HepG2 (cell line): ENCODE results near the gene PNKP. TPM values are rescaled to one million over a fixed set of nuclear protein-coding genes. Genes with fewer than 3 reads are reported as not detected.

ENCODE experiments used
- CCAR2 ChIP-seq: fragments of 200-400 bp; formaldehyde crosslinking; optimal IDR thresholded peaks from 2 replicates; pipeline ENCODE3; 2018; ENCODE audit warnings: low read depth, mild to moderate bottlenecking, low read length, moderate library complexity
- GATA4 ChIP-seq: sonication (generic); IDR thresholded peaks from 2 replicates; pipeline ENCODE4 v1.6.1; 2016; ENCODE audit warnings: antibody characterized with exemption, low read depth, borderline replicate concordance
- MATR3 ChIP-seq: sonication (generic); formaldehyde crosslinking; IDR thresholded peaks from 2 replicates; pipeline ENCODE4 v1.4.0; 2020; ENCODE audit warnings: missing genetic modification reagents
- SIX1 ChIP-seq: sonication (generic); formaldehyde crosslinking; IDR thresholded peaks from 2 replicates; pipeline ENCODE4 v1.4.0; 2020; ENCODE audit warnings: missing genetic modification reagents, borderline replicate concordance
- TEAD2 ChIP-seq: sonication (generic); formaldehyde crosslinking; IDR thresholded peaks from 2 replicates; pipeline ENCODE4 v1.9.0; 2021; ENCODE audit warnings: missing genetic modification reagents
- TOPORS ChIP-seq: sonication (generic); formaldehyde crosslinking; IDR thresholded peaks from 2 replicates; pipeline ENCODE4 v1.8.0; 2023; ENCODE audit warnings: mild to moderate bottlenecking, missing genetic modification reagents
- TSC22D2 ChIP-seq: sonication (generic); formaldehyde crosslinking; IDR thresholded peaks from 2 replicates; pipeline ENCODE4 v1.5.1; 2020; ENCODE audit warnings: missing genetic modification reagents, mild to moderate bottlenecking, borderline replicate concordance
- ZBTB42 ChIP-seq: sonication (generic); formaldehyde crosslinking; IDR thresholded peaks from 2 replicates; pipeline ENCODE4 v1.5.0; 2020; ENCODE audit warnings: mild to moderate bottlenecking, missing genetic modification reagents
- ZMYM4 ChIP-seq: sonication (generic); formaldehyde crosslinking; IDR thresholded peaks from 2 replicates; pipeline ENCODE4 v1.8.1; 2023; ENCODE audit warnings: mild to moderate bottlenecking, missing genetic modification reagents
- ZNF496 ChIP-seq: sonication (generic); formaldehyde crosslinking; IDR thresholded peaks from 2 replicates; pipeline ENCODE4 v1.8.1; 2023; ENCODE audit warnings: mild to moderate bottlenecking, moderate library complexity, missing genetic modification reagents; ENCODE audit not compliant: insufficient replicate concordance
- polyA plus RNA-seq, 8 experiments: library from polyadenylated mRNA; depleted of rRNA in 3 of 8; stranded (reverse) in 7 of 8; unstranded in 1 of 8; fragments of >200 nt; fragmentation: Illumina TruSeq in 4 of 8; extraction: Trizol in 4 of 8; gene quantifications; 2 replicates each; pipeline versions ENCODE4 v1.2.1 to v1.2.3, GENCODE V29; 2011 to 2016; ENCODE audit warnings: low read depth in 4 of 8, missing spikeins in 1 of 8, mixed read lengths in 1 of 8; ENCODE audit not compliant: insufficient read depth in 1 of 8
- total RNA-seq, 5 experiments: library from RNA; depleted of rRNA; stranded (reverse); fragments of >200 nt; fragmentation: Illumina TruSeq; extraction: Trizol; gene quantifications; 2 replicates each; pipeline ENCODE4 v1.2.3, GENCODE V29; 2016; ENCODE audit warnings: low read depth in 1 of 5
- TF ChIP-seq, protein P1 (sequence below): sonication (generic); formaldehyde crosslinking; IDR thresholded peaks from 2 replicates; pipeline ENCODE4 v1.4.0; 2020; ENCODE audit warnings: missing genetic modification reagents
- TF ChIP-seq, protein P2 (sequence below): sonication (generic); formaldehyde crosslinking; IDR thresholded peaks from 2 replicates; pipeline ENCODE4 v1.4.0; 2020; ENCODE audit warnings: missing genetic modification reagents
- TF ChIP-seq, protein P3 (sequence below): sonication (generic); formaldehyde crosslinking; IDR thresholded peaks from 2 replicates; pipeline ENCODE4 v1.4.0; 2020; ENCODE audit warnings: missing genetic modification reagents, low read depth, mild to moderate bottlenecking, borderline replicate concordance
- TF ChIP-seq, protein P4 (sequence below): sonication (generic); formaldehyde crosslinking; IDR thresholded peaks from 2 replicates; pipeline ENCODE4 v1.4.0; 2020; ENCODE audit warnings: mild to moderate bottlenecking, missing genetic modification reagents
- TF ChIP-seq, protein P5 (sequence below): sonication (generic); formaldehyde crosslinking; conservative IDR thresholded peaks from 2 replicates; pipeline ENCODE4 v1.4.0; 2020; ENCODE audit warnings: missing genetic modification reagents
- TF ChIP-seq, protein P6 (sequence below): sonication (generic); formaldehyde crosslinking; IDR thresholded peaks from 2 replicates; pipeline ENCODE4 v1.9.0; 2021; ENCODE audit warnings: missing genetic modification reagents, mild to moderate bottlenecking, borderline replicate concordance
- TF ChIP-seq, protein P7 (sequence below): sonication (generic); formaldehyde crosslinking; IDR thresholded peaks from 2 replicates; pipeline ENCODE4 v1.4.0; 2020; ENCODE audit warnings: mild to moderate bottlenecking, missing genetic modification reagents

Gene PNKP
- total and polyA plus RNA-seq, 2 of the 13 experiments (the other 11 are each of a cell fraction or from before 2014, with no cell fraction given), result 12.7 to 27.1 TPM

DNA sequence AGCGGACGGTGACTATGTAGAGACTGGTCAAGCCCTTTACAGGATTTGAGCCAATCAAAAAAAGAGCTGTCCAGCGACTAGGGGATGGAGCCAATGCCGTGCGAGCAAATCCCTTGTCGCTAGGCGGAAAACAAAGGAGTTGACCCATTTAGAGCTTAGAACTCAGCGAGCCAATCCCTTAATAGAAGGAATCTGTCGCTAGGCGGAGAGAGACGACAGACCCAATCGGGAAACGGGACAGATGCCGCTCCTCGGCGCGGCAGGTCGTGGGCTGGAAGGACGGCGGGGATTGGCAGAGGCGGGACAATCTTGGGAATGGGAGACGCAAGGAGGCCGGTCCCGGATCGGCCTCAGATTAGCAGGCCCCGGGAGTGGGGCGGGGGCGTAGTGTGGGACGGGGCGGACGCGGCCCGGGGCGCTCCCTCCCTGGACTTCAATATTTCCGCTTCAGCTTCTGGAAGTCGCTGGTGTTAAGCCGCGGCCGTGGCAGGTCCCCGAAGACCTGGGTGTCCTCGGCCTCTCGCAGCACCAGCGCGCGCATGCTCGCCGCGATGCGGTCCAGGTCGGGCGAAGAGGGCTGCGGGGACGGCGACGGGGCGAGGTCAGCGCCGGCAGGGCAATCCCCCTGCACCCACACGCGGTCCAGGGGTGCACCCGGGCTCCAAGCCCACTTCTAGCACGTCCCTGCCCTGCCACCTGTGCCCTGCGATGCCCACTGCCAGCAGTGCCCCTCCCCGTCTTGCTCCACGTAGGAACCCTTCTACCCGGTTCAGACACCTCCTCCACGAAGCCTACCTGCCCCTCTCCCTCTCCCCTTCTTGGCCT, 2.3 kb upstream of the PNKP start (continued):
- TF ChIP-seq, protein P1, sequence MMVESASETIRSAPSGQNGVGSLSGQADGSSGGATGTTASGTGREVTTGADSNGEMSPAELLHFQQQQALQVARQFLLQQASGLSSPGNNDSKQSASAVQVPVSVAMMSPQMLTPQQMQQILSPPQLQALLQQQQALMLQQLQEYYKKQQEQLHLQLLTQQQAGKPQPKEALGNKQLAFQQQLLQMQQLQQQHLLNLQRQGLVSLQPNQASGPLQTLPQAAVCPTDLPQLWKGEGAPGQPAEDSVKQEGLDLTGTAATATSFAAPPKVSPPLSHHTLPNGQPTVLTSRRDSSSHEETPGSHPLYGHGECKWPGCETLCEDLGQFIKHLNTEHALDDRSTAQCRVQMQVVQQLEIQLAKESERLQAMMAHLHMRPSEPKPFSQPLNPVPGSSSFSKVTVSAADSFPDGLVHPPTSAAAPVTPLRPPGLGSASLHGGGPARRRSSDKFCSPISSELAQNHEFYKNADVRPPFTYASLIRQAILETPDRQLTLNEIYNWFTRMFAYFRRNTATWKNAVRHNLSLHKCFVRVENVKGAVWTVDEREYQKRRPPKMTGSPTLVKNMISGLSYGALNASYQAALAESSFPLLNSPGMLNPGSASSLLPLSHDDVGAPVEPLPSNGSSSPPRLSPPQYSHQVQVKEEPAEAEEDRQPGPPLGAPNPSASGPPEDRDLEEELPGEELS (CRISPR knock-in tag), result no peak
- TF ChIP-seq MATR3 (CRISPR knock-in tag) (no peak), TEAD2 (CRISPR knock-in tag) (no peak), ZNF496 (no peak), CCAR2 (no peak), SIX1 (CRISPR knock-in tag) (no peak), ZBTB42 (CRISPR knock-in tag) (no peak), GATA4 (no peak; the same call in 1 of the 2 replicates), TSC22D2 (peak; percentile 39; the same call in 1 of the 2 replicates), TOPORS (CRISPR knock-in tag) (no peak), ZMYM4 (peak; percentile 39; the same call in 1 of the 2 replicates)
- TF ChIP-seq, protein P2, sequence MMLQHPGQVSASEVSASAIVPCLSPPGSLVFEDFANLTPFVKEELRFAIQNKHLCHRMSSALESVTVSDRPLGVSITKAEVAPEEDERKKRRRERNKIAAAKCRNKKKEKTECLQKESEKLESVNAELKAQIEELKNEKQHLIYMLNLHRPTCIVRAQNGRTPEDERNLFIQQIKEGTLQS (CRISPR knock-in tag), result no peak
- TF ChIP-seq, protein P3, sequence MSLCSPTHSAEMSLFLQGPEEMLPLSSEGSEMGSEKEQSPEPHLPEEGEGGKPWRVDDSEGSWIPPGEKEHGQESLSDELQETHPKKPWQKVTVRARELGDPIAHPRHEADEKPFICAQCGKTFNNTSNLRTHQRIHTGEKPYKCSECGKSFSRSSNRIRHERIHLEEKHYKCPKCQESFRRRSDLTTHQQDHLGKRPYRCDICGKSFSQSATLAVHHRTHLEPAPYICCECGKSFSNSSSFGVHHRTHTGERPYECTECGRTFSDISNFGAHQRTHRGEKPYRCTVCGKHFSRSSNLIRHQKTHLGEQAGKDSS (CRISPR knock-in tag), result no peak
- TF ChIP-seq, protein P4, sequence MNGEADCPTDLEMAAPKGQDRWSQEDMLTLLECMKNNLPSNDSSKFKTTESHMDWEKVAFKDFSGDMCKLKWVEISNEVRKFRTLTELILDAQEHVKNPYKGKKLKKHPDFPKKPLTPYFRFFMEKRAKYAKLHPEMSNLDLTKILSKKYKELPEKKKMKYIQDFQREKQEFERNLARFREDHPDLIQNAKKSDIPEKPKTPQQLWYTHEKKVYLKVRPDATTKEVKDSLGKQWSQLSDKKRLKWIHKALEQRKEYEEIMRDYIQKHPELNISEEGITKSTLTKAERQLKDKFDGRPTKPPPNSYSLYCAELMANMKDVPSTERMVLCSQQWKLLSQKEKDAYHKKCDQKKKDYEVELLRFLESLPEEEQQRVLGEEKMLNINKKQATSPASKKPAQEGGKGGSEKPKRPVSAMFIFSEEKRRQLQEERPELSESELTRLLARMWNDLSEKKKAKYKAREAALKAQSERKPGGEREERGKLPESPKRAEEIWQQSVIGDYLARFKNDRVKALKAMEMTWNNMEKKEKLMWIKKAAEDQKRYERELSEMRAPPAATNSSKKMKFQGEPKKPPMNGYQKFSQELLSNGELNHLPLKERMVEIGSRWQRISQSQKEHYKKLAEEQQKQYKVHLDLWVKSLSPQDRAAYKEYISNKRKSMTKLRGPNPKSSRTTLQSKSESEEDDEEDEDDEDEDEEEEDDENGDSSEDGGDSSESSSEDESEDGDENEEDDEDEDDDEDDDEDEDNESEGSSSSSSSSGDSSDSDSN, result peak; percentile 69
- TF ChIP-seq, protein P5, sequence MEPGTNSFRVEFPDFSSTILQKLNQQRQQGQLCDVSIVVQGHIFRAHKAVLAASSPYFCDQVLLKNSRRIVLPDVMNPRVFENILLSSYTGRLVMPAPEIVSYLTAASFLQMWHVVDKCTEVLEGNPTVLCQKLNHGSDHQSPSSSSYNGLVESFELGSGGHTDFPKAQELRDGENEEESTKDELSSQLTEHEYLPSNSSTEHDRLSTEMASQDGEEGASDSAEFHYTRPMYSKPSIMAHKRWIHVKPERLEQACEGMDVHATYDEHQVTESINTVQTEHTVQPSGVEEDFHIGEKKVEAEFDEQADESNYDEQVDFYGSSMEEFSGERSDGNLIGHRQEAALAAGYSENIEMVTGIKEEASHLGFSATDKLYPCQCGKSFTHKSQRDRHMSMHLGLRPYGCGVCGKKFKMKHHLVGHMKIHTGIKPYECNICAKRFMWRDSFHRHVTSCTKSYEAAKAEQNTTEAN (CRISPR knock-in tag), result 0 out of 2 replicates have a peak, but pooled peaks have one; percentile 55
- TF ChIP-seq, protein P6, sequence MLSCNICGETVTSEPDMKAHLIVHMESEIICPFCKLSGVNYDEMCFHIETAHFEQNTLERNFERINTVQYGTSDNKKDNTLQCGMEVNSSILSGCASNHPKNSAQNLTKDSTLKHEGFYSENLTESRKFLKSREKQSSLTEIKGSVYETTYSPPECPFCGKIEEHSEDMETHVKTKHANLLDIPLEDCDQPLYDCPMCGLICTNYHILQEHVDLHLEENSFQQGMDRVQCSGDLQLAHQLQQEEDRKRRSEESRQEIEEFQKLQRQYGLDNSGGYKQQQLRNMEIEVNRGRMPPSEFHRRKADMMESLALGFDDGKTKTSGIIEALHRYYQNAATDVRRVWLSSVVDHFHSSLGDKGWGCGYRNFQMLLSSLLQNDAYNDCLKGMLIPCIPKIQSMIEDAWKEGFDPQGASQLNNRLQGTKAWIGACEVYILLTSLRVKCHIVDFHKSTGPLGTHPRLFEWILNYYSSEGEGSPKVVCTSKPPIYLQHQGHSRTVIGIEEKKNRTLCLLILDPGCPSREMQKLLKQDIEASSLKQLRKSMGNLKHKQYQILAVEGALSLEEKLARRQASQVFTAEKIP (CRISPR knock-in tag), result no peak
- TF ChIP-seq, protein P7, sequence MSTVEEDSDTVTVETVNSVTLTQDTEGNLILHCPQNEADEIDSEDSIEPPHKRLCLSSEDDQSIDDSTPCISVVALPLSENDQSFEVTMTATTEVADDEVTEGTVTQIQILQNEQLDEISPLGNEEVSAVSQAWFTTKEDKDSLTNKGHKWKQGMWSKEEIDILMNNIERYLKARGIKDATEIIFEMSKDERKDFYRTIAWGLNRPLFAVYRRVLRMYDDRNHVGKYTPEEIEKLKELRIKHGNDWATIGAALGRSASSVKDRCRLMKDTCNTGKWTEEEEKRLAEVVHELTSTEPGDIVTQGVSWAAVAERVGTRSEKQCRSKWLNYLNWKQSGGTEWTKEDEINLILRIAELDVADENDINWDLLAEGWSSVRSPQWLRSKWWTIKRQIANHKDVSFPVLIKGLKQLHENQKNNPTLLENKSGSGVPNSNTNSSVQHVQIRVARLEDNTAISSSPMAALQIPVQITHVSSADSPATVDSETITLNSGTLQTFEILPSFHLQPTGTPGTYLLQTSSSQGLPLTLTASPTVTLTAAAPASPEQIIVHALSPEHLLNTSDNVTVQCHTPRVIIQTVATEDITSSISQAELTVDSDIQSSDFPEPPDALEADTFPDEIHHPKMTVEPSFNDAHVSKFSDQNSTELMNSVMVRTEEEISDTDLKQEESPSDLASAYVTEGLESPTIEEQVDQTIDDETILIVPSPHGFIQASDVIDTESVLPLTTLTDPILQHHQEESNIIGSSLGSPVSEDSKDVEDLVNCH, result no peak
